ENCODE data around the gene RANBP3L.

The RANBP3L gene

DNA sequence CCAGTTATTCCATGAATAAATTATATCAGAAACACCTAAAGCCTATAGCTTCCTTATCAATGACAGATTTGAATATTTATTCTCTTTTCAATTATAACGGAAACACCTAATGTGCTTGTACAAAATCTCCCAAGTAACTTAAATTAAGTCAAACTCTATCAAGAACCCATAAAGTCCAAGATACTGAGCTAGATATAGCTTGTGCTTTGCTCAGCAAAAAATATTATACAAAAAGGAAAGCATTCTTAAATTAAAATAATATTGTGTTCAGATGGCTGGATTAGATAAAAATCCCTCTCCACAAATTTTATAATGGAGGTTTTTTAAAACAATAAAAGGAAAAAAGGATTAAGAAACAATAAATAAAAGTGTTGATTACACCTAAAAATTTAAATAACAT, 83.7 kb downstream of the RANBP3L start:
- DNase-seq (ENCODE audit: low read depth): no peak
- no peak overlapping the region for H3K4me3 ChIP-seq (ENCODE audit: low read depth, low read length)
- TF ChIP-seq, protein P1, sequence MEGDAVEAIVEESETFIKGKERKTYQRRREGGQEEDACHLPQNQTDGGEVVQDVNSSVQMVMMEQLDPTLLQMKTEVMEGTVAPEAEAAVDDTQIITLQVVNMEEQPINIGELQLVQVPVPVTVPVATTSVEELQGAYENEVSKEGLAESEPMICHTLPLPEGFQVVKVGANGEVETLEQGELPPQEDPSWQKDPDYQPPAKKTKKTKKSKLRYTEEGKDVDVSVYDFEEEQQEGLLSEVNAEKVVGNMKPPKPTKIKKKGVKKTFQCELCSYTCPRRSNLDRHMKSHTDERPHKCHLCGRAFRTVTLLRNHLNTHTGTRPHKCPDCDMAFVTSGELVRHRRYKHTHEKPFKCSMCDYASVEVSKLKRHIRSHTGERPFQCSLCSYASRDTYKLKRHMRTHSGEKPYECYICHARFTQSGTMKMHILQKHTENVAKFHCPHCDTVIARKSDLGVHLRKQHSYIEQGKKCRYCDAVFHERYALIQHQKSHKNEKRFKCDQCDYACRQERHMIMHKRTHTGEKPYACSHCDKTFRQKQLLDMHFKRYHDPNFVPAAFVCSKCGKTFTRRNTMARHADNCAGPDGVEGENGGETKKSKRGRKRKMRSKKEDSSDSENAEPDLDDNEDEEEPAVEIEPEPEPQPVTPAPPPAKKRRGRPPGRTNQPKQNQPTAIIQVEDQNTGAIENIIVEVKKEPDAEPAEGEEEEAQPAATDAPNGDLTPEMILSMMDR (IDR thresholded peaks at IDR 0.05; ENCODE audit: insufficient read depth, low read depth, low read length, missing control alignments): no peak

DNA sequence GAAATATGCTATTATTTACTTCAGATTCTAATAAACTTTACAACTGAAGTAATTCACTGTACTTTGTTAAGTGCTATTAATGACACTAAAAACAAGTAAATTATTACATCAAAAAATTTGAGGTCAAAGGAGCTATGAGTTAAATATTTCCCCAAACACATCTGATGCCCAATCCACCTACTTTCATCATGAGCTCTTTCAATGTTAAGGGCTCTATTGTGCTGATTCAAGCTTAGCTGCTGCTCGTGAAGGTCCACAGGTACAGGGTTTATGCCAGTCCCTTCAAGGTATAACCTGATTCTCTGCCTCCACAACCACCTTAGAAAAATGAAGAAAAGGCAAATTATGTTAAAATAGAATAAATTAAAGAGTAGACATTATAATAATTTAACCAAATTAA, 84.1 kb downstream of the RANBP3L start:
- H3K4me3 ChIP-seq (ENCODE audit: low read depth, low read length): no peak overlapping the region
- no peak for DNase-seq (ENCODE audit: low read depth)
- TF ChIP-seq, protein P1 (IDR thresholded peaks at IDR 0.05; ENCODE audit: insufficient read depth, low read depth, low read length, missing control alignments): no peak

DNA sequence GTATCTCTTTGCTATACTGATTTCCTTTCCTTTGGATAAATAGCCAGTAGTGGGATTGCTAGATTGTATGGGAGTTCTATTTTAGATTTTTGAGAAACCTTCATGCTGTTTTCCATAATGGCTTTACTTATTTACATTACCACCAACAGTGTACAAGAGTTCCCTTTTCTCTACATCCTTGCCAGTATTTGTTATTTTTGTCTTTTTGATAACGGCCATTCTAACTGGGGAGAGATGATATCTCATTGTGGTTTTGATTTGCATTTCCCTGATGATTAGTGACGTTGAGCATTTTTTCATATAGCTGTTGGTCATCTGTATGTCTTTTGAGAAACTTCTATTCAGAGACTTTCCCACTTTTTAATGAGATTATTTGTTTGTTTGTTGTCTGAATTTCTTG, 85.8 kb downstream of the RANBP3L start:
- TF ChIP-seq, protein P1 (IDR thresholded peaks at IDR 0.05; ENCODE audit: insufficient read depth, low read depth, low read length, missing control alignments): no peak
- no peak for DNase-seq (ENCODE audit: low read depth)

DNA sequence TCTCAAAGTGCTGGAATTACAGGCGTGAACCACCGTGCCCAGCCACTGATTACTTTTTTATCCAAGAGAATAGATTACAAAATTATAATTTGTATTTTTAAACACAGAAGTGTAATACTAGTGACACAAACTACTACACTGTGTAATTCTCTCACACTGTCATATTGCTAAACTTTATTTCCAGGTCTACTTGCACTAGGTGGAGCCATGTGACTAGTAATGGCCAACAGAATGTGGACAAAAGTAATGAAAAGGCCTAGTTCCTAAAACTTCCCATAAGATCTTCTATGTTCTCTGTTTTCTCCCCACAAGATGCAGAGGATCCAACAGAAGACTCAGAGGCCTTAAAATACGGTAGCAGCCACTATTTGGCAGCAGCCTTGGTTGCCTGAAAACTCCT, 87.3 kb downstream of the RANBP3L start:
- no peak for DNase-seq (ENCODE audit: low read depth)
- TF ChIP-seq, protein P1 (IDR thresholded peaks at IDR 0.05; ENCODE audit: insufficient read depth, low read depth, low read length, missing control alignments): no peak
- no peak overlapping the region for H3K4me3 ChIP-seq (ENCODE audit: low read depth, low read length)

More for the DNA sequence above, 85.8 kb downstream of the RANBP3L start:
- no peak overlapping the region for H3K4me3 ChIP-seq (ENCODE audit: low read depth, low read length)

DNA sequence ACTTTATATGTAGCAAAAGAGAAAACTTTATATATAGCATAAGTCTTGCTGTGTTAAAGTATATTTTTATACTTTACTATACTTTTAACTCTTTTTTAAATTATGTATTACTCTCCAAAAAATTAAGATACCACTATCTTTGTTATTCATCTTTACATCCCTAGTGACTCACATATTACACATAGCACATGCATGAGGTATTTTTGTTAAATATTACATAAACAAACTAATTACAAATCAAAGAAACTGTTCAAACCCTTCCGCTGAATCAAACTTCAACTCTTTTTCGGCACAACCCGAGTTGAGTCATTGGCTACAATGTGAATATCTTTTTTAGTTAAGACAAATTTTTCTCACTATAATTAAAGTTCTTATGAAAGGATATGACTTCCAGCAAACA, 92.0 kb downstream of the RANBP3L start:
- TF ChIP-seq, protein P1 (IDR thresholded peaks at IDR 0.05; ENCODE audit: insufficient read depth, low read depth, low read length, missing control alignments): no peak
- DNase-seq (ENCODE audit: low read depth): no peak
- H3K4me3 ChIP-seq (ENCODE audit: low read depth, low read length): no peak overlapping the region

DNA sequence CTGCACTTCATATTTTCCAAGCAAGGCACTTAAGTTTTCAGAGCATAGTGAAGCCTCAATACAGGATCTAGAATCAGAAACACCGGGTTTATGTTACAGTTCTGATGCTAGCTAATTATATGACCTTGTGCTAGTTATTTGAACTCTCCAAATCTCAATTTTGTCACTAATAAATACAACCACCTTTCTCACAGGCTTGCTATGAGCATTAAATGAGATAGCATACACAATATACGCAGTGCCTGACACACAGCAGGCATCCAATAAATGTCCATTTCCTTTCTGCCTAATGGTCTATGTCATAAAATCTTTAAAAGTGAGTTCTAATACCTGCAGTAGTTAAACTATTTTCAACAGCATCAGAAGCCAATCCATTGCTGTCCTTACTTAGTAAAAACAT, 92.9 kb downstream of the RANBP3L start:
- TF ChIP-seq, protein P1 (IDR thresholded peaks at IDR 0.05; ENCODE audit: insufficient read depth, low read depth, low read length, missing control alignments): no peak
- no peak for DNase-seq (ENCODE audit: low read depth)

DNA sequence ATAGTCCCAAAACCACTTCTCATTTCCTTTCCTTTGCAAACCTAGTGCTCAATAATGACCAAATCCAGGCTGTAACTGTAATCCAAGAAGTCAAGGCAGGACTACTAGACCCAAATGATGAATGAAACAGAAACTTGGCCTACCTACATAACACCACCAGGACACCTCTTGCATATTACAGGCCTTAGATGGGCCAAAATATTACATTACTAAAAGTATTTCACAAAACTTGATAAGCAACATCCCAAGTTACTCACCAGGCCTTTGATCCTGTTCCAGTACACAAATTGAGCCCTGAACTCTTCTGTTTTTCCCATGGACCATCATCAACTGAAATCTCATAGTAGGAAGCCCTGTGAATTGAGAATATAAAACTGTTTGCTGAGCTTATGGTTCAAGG, 94.8 kb downstream of the RANBP3L start:
- H3K4me3 ChIP-seq (ENCODE audit: low read depth, low read length): no peak overlapping the region
- DNase-seq (ENCODE audit: low read depth): no peak
- TF ChIP-seq, protein P1 (IDR thresholded peaks at IDR 0.05; ENCODE audit: insufficient read depth, low read depth, low read length, missing control alignments): no peak

More for the DNA sequence above, 92.9 kb downstream of the RANBP3L start:
- H3K4me3 ChIP-seq (ENCODE audit: low read depth, low read length): no peak overlapping the region

Data from GM12865 (cell line).